NCI-H460 (cell line): ENCODE data around the gene TANGO6. TPM values are rescaled to one million over a fixed set of nuclear protein-coding genes. Genes with fewer than 3 reads are reported as not detected.

Source experiments
- DNase-seq: peaks from one replicate; pipeline ENCODE4 v3.0.0-alpha.2; 2016; ENCODE audit warnings: low read depth; ENCODE audit errors: extremely low read depth
- total RNA-seq: library from RNA; depleted of rRNA; stranded (reverse); fragments of >200 nt; shearing (Covaris generic); gene quantifications from 2 replicates; pipeline ENCODE4 v1.2.3, GENCODE V29; 2014

The TANGO6 gene
- total RNA-seq, 1 experiment from 2014 or later, result 22.6 TPM

DNA sequence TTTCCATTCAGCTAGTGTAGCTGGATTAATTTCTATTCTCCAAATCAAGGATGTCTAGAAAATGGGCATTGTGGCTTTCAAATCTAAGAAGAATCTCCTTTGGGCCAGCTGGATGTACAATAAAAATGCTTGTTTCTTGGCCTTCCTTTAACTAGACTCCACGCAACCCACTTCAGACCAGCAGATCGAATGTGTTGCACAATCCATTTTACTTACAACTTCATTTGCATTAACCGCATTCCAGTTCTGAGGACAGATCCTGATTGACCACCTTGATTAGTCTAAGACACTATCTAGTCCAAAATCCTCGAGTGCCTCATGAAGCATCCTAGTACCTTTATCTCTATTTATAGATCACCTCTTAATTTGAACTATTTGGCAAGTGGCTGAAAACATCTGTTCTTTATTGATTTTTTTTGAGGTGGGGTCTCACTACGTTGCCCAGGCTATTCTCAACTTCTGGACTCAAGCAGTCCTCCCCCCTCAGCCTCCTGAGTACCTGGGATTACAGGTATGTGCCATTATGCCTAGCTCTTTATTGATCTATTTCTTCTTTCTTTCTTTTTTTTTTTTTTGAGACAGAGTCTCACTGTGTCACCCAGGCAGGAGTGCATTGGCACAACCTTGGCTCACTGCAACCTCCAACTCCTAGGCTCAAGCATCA, 241.8 kb downstream of the TANGO6 start:
- DNase-seq, result no peak

DNA sequence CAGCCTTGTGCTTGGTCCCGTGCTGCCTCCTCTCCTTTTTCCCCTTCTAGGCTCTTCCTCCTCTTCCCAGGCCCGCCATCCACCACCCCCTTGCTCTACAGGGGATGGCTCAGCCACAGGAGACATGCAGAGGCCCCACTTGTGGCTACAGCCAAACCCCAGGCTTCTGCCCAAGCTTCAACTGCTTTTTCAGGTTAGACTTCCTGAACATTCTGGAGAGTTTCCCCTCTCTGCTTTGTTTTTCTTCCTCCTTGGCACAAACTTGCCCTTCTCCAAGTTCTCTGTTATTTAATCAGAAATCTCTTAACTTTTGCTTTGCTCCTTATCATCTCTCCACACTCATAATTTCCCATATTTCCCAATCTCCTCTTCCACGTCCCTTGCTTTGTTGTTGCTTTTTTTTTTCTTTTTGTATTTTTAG, 243.8 kb downstream of the TANGO6 start:
- DNase-seq, result no peak

DNA sequence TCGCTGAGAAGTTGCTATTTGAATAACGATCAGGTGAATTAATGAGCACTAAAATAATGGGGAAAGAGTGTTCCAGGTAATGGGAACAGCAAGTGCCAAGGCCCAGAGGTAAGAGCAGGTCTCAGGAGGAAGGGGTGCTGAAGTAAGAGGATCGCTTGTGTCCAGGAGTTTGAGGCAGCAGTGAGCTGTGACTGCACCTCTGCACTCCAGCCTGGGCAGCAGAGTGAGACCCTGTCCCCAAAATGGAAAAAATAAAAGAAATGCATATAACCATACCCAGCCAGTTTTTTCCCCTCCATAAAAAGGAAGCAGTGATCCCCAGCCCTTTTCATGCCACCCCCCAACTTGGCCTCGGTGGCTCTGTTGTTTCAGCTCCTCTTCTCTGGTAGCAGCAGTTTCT, 245.4 kb downstream of the TANGO6 start:
- no peak for DNase-seq

DNA sequence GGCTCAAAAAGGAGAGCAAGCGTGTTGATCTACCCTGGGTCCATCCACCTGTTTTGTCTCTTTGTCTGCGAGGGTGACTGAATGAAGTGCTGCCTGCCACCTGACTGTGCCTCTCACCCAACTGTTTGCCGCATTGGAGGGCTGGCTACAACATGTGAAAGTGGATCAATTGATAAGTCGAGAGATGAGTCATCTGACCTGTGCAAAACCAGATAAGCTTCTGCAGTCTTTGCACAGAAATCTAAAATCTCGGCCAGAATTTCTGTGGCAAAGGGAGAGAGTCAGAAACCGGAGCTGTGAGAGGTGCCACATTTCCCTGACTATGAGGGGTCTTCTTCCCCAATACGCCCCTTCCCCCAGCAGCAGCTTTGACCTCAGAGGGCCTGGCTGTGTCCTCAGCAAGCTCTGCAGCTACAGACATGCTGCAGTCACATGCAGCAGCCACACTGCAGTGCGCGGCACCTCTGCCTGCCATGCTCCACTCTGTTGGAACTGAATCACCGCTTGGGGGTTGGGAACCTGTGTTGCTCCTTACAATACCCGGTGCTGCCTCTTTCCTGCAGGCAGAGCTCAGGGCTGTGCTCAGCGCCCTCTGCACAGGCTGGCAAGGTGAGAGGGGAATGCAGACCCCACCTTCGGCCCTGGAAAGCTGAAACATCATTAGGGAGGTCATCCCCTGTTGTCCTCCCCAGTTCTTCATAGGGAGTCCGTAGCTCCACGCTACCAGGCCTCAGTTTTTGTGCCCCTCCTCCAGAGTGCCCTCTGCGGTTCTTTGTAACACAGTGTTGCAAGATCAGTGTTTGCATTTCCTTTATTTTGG, 246.0 kb downstream of the TANGO6 start:
- no peak for DNase-seq

DNA sequence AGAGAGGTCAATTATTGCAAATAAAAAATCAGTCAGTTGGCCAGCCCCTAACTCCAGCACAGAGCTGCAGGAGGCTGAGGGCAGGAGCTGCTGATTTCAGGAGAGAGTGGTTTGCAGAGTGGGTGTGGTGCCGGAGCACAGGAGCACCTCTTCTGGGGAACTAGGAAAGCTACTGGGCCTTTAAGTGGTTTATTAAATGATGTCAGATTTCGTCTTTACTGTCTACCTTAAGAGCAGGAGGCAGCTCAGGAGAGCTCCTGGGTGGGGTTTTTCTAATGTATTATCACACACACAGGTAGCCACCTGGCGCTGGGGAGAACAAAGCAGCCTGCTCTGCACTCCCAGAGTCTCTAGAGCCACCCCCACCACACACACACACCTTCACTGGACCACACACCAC, 250.6 kb downstream of the TANGO6 start:
- no peak for DNase-seq

DNA sequence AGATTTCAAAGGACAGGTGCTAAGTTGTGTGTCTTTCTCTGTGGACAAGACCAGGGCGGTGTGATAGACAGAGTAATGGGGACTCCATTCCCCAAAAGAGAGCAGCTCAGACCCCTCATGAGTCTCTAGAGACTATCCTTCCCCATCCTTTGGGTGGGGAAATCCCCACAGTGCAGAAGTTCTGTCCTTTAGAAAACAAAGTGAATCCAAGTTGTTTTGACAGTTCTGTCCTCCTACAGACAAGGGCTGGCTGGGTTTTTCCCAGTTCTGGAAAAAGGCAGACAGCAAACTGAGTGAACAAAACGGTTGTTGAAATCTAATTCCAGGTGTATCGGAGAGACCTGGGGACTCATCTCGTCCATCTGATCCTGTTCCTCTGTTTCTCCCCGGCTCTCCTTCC, 251.2 kb downstream of the TANGO6 start:
- no peak for DNase-seq

DNA sequence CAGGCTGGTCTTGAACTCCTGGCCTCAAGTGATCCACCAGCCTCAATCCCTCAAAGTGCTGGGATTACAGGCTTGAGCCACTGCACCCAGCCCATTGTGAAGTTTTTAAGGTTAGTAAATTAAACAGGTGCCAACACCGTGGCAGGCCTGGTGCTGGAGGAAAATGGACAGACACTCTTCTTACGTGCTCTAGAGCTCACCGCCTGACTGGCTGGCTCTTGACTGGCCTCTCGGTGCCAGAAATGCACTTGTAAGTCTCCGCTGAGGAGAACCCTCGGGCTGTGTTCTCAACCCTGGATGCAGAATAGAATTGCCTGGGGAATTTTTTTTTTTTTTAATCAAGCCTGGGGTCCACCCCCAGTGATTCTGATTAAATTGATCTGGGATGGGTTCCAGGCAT, 251.9 kb downstream of the TANGO6 start:
- DNase-seq, result no peak

DNA sequence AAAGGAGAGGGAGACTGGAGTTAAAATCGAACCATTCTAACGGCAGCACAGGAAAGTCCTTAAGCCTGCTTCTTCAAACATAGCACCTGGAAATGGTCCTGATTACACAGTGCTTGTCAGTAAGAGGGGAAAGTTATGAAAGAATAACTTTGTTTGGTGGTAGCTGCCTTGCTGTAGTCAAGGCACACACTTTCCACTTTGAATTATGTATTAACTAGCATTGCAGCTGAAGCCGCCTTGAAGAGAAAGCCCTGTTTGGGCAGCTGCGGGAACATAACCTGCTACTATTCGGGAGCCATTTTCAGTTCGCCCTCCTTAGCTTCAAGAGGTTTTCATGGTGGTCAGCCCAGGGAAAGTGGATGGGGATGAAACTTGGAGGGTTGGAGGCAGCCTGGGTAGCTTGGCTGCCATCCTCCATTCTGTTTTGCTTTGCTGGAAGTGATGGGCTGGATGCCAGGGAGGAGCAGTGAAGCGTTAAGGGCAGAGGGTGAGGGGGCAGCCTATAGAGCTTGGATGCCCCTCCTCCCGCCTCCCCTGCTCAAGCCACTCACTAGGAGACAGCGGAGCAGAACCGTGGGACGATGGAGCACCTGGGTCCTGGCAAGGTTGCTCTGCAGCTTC, 256.9 kb downstream of the TANGO6 start:
- DNase-seq, result no peak

DNA sequence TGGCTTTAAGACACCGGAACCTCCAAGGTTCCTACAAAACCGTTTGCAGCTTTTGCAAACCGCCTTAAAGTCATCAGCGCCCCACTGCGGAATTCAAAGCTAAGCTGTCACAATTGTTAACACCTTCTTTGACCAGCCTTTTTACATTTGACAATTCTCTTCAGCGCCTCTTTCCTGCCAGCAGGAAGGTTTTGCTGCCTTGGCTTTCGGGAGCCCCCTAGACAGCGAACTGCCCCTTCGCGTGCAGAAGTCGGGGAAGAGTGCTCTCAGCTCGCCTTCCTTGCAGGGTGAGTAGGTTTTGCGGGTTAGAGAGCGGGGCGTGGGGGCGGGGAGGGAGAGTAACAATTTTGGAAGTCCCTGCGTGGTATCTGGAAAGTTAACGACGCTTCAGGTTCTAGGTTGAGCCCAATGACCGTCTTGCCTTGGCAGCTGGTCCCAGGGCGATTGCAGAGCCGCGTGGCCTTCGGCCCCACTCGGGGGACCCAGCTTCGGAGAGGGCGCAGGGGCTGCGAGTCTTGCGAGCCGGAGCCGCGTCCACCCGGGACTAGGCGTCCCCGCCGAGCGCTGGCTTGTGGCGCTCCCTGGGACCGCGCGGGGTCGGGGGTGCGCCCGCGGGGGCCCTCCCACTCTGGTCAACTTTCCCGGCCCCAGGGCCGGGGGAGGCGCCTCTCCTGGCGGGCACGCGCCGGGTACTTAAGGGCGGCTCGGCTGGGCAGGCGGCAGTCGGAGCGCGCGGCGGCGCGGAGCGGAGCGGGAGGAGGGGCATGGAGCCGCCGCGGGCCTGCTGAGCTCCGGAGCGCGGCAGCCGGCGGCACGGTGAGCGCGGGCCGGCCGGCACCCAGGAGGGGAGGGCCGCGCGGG, 262.4 kb downstream of the TANGO6 start, which contains the start of gene HAS3:
HAS3 (plus strand) TSS at position 153 of the 861 bp plus-strand sequence. CDS start 3,743 bp downstream, outside the sequence.
- no peak for DNase-seq

DNA sequence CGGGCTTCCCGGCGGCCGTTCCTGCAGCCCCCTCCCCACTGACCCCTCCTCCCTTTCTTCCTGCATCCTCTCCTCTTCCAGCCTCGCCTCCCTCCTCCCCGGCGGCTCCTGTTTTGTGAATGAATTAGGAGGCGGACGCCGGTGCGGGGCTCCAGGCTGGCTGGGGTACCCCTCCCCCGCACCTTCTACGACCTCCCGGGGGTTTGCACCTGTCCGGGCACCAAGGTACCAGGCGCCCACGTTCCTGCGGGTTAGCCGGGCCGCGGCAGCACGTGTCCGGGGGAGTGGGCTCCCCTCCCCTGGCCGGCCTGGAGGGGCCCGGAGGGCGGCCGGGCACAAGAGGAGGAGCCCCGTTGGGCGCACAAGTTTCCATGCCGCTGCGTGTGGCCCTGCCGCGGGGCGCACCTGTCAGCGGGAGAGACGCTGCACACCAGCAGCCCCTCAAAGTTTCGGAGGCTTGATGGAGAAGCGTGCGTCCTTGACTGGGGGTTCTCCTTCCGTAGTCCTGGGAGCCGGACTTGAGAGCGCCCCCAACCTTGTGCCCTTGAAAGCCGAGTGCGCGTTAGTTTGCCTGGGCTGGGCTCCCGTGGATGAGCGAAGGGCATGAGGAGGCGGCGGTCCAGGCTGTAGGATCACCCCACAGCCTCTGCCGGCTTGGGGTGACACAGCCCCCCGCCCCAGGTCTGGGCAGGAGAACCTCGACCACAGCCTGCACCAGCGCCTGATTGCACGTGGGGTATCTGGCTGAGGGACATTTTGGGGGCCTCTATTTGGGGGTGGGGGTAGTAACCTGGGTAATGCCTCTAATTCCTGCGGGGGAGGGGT, 263.4 kb downstream of the TANGO6 start:
- DNase-seq, result no peak

DNA sequence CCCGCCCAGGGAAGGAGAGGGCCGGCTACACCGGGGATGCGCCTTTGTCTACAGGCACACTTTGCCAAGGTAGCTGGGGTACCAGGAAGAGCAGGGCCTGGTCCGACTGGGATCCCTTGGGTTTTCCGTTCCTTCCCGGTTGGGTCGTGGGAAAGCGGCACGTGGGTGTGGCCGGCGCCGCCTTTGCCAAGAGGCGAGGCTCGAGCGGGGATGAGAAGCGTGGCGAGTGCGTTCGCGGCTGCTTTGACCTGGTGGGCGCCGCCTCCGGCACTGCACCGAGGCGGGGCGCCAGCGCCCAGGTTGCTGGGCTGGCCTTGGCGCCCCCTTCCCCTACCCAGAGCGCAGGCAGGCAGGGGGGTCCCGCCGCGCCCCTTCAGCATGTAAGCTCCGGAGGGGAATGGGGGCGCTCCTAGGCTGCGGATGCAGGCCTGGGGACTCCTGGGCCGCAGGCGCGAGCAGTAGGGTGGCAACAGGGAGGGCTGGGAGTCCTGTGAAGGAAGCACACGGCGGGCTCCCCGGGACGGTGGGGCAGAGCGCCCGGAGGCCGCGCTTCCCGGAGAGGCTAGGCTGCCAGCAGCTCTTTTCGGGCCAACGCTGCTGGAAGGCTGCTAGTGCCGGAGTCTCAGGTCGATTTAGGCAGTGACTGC, 264.1 kb downstream of the TANGO6 start:
- DNase-seq, result no peak

DNA sequence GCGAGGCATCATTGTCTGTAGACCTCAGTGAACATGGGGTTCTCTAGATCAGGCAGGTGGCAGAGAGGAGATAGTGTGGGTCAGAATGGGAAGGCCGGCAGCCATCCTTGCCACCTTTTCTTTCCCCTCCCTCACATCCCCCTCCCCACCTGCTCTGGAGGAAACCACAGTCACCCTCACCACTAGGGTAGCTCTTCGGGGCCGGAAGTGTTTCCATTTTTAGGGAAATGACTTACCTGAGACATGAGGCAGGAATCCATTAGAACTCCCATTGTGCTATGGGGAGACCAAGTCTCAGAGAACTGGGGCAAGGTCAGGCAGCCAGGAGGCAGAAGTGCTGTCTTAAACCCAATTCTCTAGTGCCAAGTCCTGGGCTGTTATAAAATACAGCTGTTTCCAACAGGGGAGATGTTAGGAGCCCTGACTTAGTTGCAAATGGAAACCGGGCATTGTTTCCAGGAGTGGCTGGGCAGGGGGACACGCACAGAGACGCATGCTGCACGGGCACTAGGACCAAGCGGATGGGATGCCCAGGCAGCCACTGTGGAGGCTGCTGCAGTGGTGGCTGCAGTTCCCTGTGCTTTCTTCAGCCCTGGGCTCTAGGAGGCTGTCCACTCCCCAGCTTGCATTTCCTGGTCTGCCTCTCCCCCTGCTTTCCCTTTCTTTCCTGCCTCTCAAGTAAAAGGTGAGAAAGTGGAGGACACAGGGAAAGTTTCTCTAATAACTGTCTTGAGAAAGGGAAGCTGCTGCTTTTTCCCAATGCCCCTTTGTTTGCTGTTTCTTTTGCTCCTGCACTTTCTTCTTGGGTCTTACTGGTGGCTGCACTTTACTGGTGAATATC, 265.0 kb downstream of the TANGO6 start:
- DNase-seq, result no peak

DNA sequence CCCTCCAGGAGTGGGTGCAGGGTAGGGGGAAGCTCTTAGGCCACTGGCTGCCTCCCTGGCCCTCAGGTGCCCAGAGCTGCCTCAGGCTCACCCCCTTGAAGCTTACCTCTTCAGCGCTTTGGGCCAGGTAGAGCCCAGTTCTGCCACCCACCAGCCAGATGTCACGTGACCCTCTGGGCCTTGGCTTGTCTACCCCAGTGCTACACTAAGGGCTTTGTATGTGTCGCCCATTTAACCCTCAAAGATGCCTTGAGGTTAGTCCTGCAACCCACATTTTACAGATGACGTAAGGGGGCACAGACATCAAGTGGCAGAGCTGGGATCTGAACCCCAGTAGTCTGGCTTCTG, 265.5 kb downstream of the TANGO6 start:
- no peak for DNase-seq

DNA sequence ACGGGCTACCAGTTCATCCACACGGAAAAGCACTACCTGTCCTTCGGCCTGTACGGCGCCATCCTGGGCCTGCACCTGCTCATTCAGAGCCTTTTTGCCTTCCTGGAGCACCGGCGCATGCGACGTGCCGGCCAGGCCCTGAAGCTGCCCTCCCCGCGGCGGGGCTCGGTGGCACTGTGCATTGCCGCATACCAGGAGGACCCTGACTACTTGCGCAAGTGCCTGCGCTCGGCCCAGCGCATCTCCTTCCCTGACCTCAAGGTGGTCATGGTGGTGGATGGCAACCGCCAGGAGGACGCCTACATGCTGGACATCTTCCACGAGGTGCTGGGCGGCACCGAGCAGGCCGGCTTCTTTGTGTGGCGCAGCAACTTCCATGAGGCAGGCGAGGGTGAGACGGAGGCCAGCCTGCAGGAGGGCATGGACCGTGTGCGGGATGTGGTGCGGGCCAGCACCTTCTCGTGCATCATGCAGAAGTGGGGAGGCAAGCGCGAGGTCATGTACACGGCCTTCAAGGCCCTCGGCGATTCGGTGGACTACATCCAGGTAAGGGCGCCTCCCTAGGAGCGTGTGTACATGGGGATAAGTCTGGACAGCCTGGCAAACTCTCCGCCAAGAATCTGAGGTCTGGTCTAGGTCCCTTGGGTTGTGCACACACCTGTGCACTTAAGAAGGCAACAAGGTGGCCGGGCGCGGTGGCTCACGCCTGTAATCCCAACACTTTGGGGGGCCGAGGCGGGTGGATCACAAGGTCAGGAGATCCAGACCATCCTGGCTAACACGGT, 266.3 kb downstream of the TANGO6 start:
- no peak for DNase-seq

DNA sequence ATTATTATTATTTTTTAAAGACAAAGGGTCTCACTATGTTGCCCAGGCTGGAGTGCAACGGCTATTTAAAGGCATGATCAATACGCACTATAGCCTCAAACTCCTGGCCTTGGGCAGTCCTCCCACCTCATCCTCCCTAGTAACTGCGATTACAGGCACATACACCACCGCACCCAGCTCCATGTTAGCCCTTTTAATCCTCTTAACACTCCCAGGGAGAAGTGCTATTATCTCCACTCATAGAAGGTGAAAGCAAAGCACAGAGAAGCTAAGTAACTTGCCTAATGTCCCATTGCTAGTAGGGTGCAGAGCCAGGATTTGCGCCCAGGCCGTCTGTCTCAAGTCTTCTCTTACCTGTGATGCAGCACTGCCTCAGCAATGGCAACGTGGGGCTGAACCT, 267.1 kb downstream of the TANGO6 start:
- no peak for DNase-seq

DNA sequence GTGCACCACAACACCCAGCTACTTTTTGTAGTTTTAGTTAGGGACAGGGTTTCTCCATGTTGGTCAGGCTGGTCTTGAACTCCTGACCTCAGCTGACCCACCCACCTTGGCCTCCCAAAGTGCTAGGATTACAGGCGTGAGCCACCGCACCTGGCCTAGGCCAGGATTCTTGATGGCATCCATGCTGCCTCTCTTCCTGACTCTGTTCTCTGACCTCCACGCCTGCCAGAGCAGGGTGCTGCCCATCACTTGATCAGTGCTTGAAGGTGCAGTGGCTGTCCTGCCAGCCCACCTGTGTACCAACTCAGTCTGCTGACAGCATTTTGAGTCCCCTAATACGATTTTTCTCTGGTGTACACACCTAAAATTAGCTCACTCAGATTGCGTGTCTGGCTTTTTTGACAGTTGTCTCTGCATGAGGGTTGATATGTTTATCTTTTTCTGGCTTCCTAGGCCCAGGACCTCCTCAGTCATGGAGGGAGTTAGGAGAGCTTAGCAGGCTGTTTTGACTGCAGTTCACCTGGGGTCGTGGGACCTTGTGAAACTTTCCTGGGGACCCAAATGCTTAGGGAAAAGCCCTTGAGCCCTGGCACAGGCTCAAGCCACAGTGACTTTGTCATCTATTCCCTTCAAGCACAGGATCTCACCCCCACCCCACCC, 268.0 kb downstream of the TANGO6 start:
- no peak for DNase-seq

DNA sequence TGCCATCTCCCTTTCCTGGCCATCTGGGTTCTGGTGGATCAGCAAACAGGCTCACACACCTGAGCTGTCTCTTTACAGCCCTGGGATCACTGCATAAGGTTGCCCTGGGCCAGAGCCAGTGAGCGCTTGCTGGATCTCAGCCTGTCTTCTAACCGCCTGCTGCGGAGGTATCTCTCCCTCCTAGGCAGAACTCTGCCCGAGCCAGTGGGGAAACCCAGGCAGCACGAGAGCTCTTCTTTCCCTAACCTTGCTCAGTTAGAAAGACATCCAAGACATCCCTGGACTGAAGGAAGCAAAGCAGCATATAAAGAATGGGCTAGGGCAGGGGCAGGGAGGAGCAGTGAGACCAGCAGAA, 268.5 kb downstream of the TANGO6 start:
- no peak for DNase-seq
